ENCODE measurements around the gene BACE1. TPM values are rescaled to one million over a fixed set of nuclear protein-coding genes. Genes with fewer than 3 reads are reported as not detected.
A peak's percentile ranks its signal among the peaks of the same experiment; 100 is the strongest.

BACE1 gene
- total RNA-seq, 1 donor from 2014 or later, result 8.7 TPM

DNA sequence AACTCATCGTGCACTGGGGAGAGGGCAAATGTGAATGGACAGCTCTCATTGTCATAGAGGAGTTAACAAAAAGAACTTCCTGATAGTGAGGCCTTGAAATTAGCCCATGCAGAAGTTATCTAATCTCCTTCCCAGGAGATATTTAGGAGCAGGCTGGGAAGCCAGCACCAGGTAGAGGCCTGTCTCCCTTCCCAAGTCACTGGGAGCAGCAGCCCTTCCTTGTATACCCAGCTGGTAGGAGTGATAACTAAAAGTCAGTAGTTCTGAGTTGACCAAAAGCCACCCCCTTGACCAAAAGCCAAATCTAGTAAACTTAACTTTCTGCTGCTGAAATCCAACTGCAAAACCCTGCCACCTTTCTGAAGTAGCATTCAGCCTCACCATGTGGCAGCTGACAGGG lies 26.3 kb downstream of the BACE1 start:
- TF ChIP-seq, protein P1, sequence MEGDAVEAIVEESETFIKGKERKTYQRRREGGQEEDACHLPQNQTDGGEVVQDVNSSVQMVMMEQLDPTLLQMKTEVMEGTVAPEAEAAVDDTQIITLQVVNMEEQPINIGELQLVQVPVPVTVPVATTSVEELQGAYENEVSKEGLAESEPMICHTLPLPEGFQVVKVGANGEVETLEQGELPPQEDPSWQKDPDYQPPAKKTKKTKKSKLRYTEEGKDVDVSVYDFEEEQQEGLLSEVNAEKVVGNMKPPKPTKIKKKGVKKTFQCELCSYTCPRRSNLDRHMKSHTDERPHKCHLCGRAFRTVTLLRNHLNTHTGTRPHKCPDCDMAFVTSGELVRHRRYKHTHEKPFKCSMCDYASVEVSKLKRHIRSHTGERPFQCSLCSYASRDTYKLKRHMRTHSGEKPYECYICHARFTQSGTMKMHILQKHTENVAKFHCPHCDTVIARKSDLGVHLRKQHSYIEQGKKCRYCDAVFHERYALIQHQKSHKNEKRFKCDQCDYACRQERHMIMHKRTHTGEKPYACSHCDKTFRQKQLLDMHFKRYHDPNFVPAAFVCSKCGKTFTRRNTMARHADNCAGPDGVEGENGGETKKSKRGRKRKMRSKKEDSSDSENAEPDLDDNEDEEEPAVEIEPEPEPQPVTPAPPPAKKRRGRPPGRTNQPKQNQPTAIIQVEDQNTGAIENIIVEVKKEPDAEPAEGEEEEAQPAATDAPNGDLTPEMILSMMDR (conservative IDR thresholded peaks at IDR 0.05; ENCODE audit: low read depth, low read length), result no peak
- H3K4me3 ChIP-seq (ENCODE audit: low read depth, low read length), result no peak overlapping the region
- DNase-seq (ENCODE audit: low read depth), result no peak

DNA sequence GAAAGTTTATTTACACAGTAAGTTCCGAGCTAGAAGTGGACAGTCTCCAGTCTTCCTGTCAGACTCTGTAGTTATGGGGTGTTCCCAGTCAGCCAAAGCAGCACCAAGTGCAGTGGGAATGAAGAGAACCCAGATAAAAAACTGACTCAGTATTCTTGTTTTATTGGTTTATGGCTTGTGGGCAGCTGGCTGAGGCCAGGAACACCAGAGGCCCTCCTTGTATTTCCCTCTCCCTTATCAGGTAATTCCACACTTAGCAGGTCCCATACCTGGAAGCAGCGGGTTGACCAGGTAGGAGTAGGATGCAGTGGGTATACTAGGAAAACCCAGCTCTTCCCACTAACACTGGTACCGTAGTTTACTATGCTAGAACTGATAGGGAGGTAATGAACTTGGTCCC lies 28.4 kb downstream of the BACE1 start:
- TF ChIP-seq, protein P1 (conservative IDR thresholded peaks at IDR 0.05; ENCODE audit: low read depth, low read length), result no peak
- no peak overlapping the region for H3K4me3 ChIP-seq (ENCODE audit: low read depth, low read length)
- no peak for DNase-seq (ENCODE audit: low read depth)

DNA sequence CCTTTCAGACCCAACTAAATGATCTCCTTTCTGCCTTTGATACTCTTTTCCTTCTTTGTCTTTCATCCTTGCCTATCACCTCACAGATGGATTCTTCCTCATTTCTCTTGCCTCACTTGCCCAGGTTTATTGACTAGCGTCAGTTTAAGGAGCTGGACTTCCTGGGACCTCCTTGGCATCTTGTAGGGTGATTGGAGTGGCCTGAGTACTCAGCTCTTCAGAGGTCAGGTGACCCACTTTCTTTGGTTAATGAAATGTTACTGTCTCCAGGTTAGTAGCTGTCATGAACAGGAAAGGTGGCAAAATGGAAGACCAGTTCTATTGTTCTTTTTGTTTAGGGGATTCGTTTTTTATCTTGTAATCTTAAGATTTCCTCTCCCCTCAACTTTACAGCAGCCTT lies 29.5 kb downstream of the BACE1 start:
- no peak for DNase-seq (ENCODE audit: low read depth)
- no peak overlapping the region for H3K4me3 ChIP-seq (ENCODE audit: low read depth, low read length)
- TF ChIP-seq, protein P1 (conservative IDR thresholded peaks at IDR 0.05; ENCODE audit: low read depth, low read length), result no peak

GRCh38 chr11:117284053-117284452 lies 32.0 kb downstream of the BACE1 start:
- no peak for DNase-seq (ENCODE audit: low read depth)
- TF ChIP-seq, protein P1 (conservative IDR thresholded peaks at IDR 0.05; ENCODE audit: low read depth, low read length), result no peak
- no peak overlapping the region for H3K4me3 ChIP-seq (ENCODE audit: low read depth, low read length)

DNA sequence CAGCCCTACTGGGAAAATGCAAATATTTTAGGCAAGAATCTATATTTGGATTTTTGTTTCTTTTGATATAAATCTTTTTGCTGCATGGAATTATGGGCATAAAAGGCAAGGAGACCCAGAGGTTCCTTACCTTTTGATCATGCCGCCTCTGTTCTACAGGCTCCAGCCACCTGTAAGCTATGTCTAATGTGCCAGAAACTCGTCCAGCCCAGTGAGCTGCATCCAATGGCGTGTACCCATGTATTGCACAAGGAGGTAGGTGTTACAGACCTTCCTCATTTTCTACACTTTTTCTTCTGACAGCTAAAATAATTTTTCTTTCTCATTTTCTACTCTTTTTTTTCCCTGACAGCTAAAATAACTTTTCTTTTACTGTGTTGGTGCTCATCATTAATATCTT lies 33.1 kb downstream of the BACE1 start:
- DNase-seq (ENCODE audit: low read depth), result no peak
- TF ChIP-seq, protein P1 (conservative IDR thresholded peaks at IDR 0.05; ENCODE audit: low read depth, low read length), result no peak
- no peak overlapping the region for H3K4me3 ChIP-seq (ENCODE audit: low read depth, low read length)

DNA sequence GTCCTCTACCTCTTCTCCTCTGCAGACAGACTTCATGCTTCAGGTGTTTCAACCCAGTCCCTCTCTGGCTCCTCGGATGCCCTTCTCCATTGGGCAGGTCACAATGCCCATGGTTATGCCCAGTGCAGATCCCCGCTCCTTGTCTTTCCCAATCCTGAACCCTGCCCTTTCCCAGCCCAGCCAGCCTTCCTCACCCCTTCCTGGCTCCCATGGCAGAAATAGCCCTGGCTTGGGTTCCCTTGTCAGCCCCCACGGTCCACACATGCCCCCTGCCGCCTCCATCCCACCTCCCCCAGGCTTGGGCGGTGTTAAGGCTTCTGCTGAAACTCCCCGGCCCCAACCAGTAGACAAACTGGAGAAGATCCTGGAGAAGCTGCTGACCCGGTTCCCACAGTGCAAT lies 34.2 kb downstream of the BACE1 start:
- no peak overlapping the region for H3K4me3 ChIP-seq (ENCODE audit: low read depth, low read length)
- no peak for DNase-seq (ENCODE audit: low read depth)
- TF ChIP-seq, protein P1 (conservative IDR thresholded peaks at IDR 0.05; ENCODE audit: low read depth, low read length), result no peak

- H3K4me3 ChIP-seq (ENCODE audit: low read depth, low read length), result no peak overlapping the region
- peak; percentile 12 for DNase-seq (ENCODE audit: low read depth)
- TF ChIP-seq, protein P1 (conservative IDR thresholded peaks at IDR 0.05; ENCODE audit: low read depth, low read length), result no peak
Measured at GRCh38 chr11:117281159-117281558, 34.9 kb downstream of the BACE1 start.

Measured in epithelial cell of proximal tubule (primary cell).